COLO668 (cell line): ENCODE results near the gene SEC61A2.
A peak's percentile ranks its signal among the peaks of the same experiment; 100 is the strongest.
"Not testable (repeated sequence)": the region's sequence is repeated elsewhere in the genome, so short reads cannot be mapped to it uniquely, and the experiment has no call there.

Experiments
- DNase-seq: peaks from one replicate; lab custom pipeline; 2025; ENCODE audit not compliant: unreplicated experiment; lab: John Stamatoyannopoulos, UW

Gene SEC61A2

DNA sequence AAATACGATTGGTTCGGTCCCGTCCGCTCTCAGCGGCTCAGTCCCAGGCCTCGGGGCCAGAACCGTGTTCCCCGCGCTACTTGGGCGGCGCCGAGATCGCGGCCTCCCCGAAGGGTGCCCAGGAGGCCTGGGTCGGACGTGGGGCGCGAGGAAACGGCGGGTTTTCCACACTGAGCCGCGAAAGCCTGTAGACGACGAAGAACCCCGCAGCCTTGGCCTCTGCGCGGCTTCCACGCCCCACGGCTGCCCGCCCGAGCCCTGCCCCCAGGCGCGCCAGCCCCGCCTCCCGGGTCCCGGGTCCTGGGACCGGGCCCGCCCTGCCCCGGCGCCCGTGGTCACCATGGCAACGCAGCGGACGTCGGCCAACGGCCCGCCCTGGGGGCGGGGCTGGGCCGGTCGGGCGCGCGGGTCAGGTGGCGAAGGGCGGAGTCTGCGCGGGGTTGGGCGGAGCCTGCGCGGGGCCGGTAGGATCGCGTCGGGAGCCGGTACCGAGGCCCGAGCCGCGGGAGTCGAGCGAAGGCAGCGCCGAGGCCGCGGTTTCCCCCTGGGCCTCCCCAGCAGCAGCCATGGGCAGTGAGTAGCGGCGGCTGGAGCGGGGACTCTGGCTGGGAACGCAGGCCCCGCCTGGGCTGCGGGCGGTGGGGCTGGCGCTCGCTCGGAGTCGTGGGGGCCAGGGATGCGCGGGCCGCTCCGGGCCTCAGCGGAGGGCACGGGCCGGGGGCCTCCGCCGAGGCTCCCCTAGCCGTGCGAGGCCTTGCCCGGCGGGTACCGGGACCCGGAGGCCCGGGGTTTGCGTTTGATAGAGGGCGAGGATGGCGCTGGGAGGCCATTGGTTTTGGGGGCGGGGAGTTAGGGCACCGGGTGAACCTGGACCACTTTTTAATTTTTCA lies at the start of gene SEC61A2:
SEC61A2 (plus strand) TSS at position 456 of the 890 bp plus-strand sequence; CDS start at position 567, 111 bp downstream.
- DNase-seq, result peak; percentile 93

DNA sequence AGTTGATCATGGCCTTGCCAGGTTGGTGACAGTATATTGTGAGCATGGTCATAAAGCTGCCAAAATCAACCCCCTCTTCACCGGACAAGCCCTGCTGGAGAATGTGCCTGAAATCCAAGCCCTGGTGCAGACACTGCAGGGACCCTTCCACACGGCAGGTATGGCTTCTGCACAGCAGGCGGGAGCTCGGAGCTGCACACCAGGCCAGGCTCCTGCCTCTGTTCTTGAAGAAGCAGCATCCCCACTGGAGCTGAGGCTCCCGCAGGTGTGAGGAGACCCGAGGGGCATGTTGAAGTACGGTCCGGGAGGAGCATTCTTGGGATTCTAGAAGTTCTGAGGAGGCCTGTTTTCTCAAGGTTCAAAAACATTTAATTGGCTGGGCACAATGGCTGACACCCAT lies 48.0 kb upstream of the SEC61A2 start:
- no peak for DNase-seq

DNA sequence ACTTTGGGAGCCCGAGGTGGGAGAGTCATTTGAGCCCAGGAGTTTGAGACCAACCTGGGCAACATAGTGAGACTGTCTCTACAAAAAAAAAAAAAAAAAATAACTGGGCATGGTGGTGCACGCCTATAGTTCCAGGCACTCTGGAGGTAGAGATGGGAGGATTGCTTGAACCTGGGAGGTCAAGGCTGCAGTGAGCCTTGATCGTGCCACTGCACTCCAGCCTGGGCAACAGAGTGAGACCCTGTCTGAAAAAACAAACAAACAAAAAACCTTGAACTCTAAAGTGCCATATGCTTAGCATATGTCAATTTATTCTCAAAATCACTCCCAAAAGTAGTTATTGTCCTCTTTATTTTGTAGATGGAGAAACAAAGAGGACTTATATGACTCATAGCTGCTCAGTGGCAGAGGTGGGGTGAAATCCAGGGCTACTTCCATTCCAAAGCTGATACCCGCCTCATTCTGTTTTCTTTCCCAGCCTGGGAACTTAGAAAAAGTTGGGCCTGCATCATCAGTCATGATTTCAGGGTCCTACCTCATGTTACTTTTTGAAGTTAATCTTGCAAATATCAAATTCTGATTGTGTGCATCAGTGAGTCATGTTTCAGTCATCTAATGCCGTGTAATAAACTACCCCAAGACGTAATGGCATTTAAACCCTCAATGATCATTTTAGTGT lies 47.5 kb upstream of the SEC61A2 start:
- DNase-seq, result no peak

DNA sequence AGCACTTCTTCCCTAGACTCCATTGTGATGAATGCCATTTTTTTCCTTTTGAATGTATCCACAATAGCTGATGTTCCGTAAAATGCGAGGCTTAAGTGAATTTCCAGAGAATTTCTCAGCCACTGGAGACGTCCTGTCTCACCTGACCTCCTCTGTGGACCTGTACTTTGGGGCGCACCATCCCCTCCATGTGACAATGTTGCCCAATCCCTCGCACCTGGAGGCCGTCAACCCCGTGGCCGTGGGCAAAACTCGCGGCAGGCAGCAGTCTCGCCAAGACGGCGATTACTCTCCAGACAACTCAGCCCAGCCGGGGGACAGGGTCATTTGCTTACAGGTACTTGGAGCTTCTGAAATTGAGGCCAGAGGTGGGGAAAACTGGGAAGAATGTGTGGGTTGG lies 40.6 kb upstream of the SEC61A2 start:
- DNase-seq, result no peak

DNA sequence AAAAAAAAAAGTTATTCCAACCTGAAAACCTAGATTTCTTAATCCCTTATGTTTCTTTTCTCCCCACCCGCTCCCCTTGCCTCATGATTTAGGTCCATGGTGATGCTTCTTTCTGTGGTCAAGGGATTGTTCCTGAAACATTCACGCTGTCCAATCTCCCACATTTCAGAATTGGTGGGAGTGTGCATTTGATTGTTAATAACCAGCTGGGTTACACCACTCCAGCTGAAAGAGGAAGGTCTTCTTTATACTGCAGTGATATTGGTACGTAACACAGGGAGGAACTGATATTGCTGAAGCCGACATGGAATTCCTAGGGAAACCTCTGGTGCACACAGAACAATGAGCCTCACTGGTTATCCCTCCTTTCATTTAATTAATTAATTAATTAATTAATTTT lies 38.1 kb upstream of the SEC61A2 start:
- DNase-seq, result no peak

DNA sequence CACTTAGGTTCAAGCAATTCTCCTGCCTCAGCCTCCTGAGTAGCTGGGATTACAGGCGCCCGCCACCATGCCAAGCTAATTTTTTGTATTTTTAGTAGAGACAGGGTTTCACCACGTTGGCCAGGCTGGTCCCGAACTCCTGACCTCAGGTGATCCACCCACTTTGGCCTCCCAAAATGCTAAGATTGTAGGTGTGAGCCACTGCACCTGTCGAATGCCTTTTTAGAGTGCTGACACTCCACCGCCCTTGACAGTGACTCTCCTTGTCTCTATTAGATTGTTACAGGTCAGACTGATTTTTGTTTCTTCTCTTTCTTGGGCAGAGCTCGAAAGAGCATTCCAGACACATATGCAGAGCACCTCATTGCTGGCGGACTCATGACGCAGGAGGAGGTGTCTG lies 32.1 kb upstream of the SEC61A2 start:
- DNase-seq, result not testable (repeated sequence)

DNA sequence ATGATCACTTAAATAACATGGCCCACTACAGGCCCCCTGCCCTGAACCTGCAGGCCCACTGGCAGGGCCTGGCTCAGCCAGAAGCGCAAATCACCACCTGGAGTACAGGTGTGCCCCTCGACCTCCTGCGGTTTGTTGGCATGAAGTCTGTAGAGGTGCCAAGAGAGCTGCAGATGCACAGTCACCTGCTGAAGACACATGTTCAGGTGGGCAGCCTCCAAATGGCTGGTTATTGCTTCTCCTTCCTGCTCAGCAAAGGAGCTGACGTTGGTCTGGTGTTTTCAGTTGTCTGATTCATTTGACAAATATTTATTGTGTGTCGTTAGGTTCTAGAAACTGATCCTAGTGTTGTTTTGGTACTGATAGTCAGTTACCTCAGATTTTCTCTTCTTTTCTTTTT lies 31.7 kb upstream of the SEC61A2 start:
- peak; percentile 81 for DNase-seq

DNA sequence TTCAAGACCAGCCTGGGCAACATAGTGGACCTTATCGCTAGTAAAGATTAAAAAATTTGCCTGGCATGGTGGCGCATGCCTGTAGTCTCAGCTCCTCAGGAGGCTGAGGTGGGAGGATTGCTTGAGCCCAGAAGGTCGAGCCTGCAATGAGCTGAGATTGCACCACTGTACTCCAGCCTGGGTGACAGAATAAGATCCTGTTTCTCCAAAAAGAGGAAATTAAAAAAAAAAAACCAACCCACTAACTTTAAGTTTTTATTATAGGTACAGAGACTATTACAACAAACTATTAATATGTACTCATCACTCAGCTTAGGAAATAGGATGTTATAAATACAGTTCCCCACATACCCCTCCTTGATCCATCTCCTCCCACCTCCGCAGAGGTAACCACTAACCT lies 30.5 kb upstream of the SEC61A2 start:
- DNase-seq, result no peak

DNA sequence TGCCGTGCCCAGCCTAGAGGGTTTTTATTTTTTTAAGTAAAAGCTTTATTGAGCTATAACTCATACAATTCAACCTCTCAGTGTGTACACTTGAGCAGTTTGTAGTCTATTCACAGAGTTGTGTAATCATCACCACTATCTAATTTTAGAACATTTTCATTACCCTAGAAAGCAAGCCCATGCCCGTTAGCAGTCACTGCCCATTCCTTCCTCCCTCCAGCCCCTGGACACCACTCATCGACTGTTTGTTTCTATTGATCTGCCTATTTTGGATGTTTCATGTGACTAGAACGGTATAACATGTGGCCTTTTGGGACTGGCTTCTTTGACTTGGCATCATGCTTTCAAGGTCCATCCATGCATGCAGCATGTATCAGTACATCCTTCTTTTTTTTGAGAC lies 25.7 kb upstream of the SEC61A2 start:
- no peak for DNase-seq

DNA sequence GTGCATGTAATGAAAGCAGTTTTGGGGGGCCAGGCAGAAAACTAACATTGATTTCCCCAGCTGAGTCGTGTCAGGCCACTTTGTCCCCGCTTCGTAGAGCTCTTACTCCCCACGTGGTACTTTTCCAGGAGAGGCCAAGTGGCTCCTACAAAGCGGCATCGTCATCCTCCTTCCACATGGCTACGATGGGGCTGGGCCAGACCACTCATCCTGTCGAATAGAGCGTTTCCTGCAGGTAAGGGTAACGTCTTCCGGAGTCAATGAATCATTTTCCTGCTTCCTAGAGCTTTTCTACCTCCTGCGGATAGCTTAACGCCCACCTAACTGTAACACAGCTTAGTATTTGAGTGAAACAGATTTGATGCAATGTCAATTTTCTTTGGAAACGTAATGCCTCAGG lies 21.7 kb upstream of the SEC61A2 start:
- DNase-seq, result no peak

DNA sequence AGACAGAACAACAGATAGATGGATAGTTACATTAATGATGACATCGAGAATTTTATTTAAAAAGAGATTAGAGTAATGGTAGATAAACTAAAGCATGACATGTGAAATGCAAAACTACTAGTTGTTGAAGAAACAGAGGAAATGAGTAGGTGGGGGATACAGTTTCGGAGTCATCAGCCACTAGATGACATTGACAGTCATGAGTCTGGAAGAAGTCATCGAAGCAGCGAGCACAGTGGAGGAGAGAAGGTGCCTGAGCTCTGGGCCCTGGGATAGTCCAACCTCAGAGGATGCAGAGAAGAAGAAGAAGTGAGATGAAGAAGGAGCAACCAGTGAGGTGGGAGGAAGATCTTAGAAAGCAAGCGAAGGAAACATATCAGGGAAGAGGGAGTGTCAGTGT lies 20.2 kb upstream of the SEC61A2 start:
- DNase-seq, result no peak

DNA sequence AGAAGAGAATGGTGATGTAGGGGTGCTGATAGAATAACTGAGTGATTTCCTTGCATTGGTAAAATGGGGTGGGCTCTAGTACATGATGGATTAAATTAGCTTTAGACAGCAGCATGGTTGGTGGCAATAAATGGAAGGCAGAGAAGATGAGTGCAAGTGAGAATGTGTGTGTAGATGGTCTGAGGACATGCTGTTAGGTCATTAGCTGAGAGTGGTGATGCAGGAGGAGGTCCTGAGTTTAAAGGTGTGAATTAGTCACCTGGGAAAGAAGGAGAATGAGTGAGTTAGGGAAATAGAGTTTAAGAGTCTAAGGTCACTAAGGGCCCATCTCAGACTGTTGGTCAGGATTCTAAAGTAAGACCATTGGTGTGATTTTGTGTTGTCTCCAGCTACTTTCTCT lies 17.9 kb upstream of the SEC61A2 start:
- DNase-seq, result no peak

DNA sequence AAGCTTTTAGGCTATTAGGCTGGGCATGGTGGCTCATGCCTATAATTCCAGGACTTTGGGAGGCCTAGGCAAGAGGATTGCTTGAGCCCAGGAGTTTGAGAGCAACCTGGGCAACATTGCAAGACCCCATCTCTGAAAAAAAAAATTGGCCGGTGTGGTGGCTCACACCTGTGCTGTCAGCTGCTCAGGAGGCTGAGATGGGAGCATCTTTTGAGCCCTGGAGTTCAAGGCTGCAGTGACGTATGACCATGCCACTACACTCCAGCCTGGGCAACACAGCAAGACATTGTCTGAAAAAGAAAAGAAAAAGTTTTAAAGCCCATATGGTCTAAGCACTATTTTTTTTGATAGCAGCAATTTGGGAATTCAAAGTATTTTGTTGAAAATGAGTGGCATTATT lies 15.8 kb upstream of the SEC61A2 start:
- DNase-seq, result no peak

DNA sequence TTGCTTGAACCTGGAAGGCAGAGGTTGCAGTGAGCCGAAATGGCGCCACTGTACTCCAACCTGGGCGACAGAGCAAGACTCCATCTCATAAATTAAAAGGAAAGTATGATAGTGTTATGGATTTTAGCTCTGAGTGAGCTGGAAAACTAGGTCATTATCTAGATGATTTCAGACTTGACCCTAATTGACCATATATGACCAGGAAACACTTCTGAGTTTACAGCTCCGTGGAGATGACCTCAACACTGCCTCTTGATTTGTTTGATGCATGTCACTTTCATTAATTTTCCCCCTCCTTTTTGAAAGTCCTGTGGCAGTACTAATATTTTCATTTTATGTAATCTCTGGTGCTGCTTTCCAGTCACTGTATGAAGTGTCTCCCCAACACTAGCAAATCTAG lies 7.8 kb upstream of the SEC61A2 start:
- no peak for DNase-seq

DNA sequence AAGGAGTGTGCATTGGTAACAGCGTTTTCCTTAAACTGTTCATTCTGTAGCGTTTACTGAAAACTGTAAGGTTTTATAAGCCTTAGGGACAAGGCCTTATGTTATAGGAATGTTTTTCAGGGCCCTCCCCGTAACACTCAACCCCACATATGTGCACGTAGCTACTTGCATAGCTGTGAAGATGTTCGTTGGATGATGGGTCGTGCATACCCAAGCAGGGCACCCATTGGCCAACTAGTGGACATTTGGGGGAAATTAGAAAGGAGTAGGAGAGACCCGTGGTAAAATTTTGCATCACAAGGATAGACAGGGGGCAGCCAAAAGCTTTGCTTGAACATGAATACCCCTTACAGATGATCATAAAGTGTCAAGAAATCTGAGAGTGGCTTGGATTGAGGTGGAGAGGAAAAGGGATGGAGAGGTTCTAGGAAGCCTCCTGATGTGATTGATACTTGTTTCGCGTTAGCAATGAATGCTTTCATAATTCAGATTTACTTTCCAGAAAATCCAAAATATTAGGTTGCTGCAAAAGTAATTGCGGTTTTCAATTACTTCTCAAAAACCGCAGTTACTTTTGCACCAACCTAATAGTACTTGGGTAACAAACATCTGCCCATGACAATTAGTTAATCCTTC lies 878 bp downstream of the SEC61A2 start:
- peak; percentile 20 for DNase-seq

DNA sequence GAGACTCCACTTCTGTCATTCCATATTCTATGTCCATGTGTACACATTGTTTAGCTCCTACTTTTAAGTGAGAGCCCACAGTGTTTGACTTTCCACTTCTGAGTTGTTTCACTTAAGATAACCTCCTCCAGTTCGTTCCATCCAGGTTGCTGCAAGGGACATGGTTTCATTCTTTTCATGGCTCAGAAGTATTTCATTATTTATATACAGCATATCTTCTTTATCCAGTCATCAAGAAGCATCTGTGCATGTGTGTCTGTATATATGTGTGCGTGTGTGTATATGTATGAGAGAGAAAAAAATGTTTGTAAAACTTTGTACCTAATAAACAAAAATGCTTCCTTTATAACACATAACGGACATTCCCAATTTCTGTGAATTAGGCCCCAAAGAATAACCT lies 6.2 kb downstream of the SEC61A2 start:
- DNase-seq, result no peak

DNA sequence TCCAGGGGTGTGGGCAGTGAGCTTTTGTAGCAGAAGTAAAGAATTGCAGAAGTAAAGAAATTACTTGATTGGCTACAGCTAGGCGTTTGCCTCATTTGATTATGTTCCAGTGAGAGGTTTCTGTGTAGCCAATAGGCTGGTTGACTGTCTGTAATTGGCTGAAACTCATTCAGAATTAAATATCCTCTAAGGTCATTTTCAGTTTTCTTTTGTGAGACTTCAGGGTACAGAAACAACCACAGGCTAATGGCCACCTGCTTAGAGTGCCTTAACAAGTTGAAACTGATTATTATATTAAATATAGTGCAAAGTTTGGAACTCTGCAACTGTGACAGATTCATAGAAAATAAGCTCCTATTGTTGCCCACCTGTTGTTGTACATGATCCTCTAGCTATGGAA lies 10.6 kb downstream of the SEC61A2 start:
- DNase-seq, result no peak

DNA sequence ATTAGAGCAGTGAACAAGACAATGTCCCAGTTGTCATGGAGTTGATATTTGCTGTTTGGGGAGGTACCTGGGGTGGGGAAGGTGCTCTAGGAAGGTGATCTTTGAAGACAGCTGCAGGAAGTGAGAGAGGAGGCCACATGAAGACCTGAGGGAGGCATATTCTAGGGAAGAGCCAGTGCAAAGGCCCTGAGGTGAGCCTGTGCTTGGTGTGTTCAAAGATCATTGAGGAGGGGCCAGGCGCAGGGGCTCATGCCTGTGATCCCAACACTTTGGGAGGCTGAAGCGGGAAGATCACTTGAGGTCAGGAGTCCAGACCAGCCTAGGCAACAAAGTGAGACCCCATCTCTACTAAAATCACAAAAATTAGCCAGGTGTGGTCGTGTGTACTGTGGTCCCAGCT lies 15.1 kb downstream of the SEC61A2 start:
- no peak for DNase-seq

DNA sequence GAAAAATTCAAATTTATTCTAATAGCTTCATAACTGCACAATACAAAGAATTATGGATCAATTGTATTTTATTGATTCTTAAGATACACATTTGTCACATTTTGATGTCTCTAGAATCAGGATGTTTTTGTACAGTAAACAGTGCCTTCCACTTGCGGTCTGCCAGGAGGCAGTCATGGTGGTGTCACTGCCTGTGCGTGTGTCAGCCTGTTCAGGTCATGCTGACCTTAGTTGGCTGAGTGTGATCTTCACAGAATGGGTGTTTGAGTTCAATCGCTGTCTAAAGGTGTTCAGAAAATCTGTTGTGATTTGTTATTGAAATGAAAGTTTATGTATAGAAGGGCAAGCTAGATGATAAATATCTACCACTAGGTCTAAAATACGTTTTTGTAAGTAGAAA lies 20.7 kb downstream of the SEC61A2 start:
- DNase-seq, result no peak

DNA sequence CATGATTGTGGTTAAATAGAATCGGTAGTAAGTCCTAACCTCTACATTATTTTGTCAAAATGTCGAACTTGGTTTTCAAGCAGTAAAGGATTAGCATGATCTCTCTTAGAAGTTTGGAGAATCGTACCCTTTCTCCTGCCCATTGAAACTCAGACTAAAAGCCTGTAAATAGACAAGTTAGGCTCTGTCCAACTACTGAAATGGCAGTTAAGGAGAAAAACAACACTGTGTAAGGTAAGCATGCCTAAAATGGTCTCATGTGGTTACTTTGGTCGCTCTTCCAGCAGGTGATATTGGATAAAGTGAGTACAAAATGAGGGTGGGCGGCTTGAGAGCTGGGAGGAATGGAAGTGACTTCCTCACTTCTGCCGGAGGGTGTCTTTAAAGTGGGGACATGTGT lies 25.0 kb downstream of the SEC61A2 start:
- no peak for DNase-seq

DNA sequence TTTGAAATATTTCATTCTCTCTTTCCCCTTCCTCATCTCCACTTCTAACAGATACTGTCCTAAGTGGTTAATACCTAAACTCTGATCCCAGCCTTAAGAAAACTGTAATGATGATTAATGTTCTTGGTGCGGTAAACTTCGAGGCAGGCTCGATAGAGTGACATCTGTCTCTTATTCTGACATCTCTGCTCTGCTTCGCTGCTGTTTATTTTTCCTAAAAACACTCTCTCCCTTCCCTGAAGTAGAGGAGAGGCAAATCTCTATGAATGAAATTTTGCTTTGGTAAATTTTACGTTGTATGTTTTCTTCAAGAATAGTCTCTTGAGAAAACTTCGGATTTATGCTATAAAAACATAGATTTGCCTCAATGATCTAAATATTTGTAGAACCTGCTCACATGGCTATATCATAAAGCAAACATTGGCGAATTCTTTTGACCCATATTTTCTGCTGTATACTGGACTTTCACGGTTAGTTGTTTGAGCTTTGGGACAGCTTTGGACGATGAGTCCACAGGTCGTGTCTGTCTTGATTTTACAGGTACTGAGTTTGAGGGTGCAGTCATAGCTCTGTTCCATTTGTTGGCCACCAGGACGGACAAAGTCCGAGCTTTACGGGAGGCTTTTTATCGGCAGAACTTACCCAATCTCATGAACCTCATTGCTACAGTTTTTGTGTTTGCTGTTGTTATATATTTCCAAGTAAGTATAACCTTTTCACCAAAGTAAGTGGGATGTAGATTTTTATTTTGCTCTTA lies 27.1 kb downstream of the SEC61A2 start:
- DNase-seq, result no peak
